Measurements from ENCODE around the gene RGMB.
A peak's percentile ranks its signal among the peaks of the same experiment; 100 is the strongest.
"Not testable (repeated sequence)": the region's sequence is repeated elsewhere in the genome, so short reads cannot be mapped to it uniquely, and the experiment has no call there.

The RGMB gene, protein sequence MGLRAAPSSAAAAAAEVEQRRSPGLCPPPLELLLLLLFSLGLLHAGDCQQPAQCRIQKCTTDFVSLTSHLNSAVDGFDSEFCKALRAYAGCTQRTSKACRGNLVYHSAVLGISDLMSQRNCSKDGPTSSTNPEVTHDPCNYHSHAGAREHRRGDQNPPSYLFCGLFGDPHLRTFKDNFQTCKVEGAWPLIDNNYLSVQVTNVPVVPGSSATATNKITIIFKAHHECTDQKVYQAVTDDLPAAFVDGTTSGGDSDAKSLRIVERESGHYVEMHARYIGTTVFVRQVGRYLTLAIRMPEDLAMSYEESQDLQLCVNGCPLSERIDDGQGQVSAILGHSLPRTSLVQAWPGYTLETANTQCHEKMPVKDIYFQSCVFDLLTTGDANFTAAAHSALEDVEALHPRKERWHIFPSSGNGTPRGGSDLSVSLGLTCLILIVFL

DNA sequence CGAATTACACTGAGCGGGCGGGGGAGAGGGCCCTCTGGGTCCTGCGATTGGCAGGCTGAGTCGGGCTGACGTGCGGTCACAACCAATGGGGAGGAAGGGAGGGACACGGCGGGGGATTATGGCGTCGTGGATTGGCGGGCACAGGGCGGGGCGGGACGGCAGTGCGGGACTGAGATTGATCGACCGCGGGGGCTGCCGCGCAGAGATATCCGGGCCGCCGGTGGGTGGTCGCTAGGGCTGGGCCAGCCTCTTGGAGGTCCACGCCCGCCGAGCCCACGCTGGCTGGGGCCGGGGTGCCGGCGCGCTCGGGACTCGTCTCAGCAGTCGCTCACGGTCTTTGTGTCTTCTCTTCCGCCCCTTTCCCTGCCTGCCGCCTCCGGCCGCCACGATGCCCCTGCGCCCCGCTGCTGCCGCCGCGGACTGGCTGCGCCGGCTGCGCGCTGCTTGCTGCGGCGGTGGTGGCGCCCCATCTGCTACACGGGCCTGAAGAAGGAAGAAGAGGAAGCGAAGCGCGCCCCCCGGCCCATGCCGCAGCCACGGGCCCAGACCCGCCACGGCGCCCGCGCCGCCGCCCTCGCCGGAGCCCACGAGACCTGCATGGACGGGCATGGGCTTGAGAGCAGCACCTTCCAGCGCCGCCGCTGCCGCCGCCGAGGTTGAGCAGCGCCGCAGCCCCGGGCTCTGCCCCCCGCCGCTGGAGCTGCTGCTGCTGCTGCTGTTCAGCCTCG lies at the start of gene RGMB:
TSS of gene RGMB (plus strand) at position 200 of the 728 bp plus-strand sequence. CDS start at position 608, 408 bp downstream.
- intact Hi-C loops (cut with DNase I) = loop anchor here (2.0 to 10.0 kb wide), 2 partner anchors 155 to 1589 kb away; partner anchors contain the start of genes CHD1 and RIOK2
- peak; percentile 93 to 100 (median 99) for DNase-seq

DNA sequence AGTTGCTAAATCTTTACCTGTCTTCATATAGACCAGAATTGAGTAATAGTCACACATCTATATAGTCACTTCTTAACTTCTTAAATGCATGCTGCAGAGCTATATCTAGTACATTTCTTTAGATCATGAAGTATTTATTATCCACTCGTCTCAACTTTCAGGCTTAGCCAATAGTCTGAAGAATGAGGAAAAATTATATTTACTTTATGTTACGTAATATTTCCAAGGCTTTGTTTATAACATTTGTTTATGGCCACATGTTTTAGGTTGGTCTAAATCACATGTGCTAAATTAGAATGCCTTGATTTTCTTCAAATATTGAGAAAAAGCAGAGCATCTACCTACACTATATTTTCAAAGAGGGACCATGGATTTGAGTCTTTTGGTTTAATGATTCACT lies 47.2 kb upstream of the RGMB start:
- DNase-seq = no peak
- intact Hi-C loops (cut with DNase I) = no loop called here

DNA sequence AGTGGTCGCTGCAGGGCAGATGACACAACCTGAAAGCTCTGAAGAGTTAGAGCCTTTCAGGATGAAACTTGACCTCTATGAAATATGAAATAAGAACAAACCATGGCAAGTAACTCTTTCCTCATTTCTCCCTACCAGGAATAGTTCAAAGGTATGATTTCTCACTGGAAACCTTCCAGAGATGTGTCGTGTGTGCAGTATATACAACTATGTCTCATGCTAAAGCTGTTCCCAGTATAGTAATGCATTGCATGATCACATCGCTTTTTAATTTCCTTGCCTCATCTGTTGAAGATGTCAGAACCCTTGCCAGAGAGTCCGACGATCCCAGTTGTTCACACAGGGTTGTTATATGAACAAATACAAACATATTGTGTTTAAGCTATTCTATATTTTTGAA lies 45.8 kb upstream of the RGMB start:
- DNase-seq = no peak
- intact Hi-C loops (cut with DNase I) = no loop called here

DNA sequence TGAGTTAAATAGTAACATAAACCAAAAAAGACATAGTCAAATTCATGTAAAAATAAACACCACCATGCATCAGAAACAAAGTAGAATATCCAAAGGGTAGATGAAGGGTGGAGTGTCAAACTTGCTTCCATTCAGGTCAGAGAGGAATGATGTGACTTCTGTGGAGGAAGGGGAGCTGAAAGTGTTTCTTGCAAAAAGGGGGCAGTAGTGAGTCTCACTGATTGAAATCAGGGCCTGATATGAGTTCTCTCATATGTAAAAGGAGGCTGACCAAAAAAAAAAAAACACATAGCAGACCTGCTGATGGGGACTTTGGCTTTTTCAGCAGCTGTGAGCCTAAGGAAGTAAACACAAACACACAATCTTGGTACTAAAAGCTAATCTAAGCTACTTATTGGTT lies 38.8 kb upstream of the RGMB start:
- DNase-seq = no peak
- intact Hi-C loops (cut with DNase I) = no loop called here

DNA sequence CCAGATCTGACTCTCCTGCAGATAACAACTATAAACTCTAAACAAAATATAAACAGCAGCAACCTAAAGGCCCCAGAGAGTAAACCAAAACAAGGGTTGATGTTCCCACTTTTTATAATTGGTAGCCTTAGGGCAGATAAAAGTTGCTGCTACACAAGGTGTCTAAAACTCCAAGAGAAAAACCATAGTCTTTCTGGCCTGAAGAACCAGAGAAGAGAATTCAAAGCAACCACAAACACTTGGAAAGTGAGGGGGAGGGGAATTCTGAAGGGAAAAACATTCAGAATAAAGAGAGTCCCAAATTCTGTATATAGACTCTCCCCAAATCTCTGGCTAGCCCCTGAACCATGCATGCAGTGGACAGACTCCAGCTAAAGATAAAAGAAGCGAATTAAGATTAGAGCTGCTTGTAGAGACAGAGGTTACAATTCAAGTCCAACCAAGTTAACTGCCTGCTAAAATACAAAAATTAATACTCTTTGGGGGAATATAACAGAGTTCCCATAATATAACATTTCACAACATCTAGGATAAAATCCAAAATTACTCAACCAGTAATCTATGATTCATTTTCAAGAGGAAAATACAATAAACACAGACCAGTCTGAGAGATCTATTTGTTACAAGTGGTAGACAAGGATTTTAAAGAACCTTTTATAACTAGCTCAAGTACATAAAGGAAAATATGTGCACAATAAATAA lies 37.5 kb upstream of the RGMB start:
- DNase-seq = no peak
- intact Hi-C loops (cut with DNase I) = no loop called here

DNA sequence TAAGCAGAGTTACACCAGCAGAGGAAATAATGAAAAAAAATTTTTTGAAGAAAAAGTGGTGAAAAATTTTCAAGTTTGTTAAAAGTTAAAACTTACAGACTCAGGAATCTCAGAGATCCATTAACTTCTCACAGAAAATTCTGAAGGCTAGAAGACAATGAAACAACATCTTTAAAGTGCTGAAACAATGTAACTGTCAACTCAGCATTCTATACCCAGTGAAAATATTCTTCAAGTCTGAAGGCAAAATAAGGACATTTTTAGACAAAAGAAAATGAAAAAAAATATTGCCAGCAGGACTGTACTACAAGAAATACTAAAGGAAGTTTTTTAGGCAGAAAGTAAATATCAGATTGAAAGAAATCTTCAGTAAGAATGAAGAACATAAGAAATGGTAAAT lies 36.7 kb upstream of the RGMB start:
- DNase-seq = no peak
- intact Hi-C loops (cut with DNase I) = no loop called here

DNA sequence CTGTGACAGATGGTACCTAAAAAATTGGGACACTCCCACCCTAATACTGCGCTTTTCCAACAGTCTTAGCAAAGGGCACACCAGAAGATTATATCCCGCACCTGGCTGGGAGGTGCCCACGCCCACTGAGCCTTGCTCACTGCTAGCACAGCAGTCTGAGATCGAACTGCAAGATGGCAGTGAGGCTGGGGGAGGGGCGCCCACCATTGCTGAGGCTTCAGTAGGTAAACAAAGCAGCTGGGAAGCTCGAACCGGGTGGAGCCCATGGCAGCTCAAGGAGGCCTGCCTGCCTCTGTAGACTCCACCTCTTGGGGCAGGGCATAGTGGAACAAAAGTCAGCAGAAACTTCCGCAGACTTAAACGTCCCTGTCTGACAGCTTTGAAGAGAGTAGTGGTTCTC lies 36.0 kb upstream of the RGMB start:
- DNase-seq; intact Hi-C loops (cut with DNase I): not testable (repeated sequence)

DNA sequence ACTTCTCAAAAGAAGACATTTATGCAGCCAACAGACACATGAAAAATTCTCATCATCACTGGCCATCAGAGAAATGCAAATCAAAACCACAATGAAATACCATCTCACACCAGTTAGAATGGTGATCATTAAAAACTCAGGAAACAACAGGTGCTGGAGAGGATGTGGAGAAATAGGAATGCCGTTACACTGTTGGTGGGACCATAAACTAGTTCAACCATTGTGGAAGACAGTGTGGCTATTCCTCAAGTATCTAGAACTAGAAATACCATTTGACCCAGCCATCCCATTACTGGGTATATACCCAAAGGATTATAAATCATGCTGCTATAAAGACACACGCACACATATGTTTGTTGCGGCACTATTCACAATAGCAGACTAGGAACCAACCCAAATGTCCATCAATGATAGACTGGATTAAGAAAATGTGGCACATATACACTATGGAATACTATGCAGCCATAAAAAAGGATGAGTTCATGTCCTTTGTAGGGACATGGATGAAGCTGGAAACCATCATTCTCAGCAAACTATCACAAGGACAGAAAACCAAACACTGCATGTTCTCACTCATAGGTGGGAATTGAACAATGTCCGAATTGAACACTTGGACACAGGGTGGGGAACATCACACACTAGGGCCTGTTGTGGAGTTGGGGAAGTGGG lies 34.8 kb upstream of the RGMB start:
- DNase-seq; intact Hi-C loops (cut with DNase I): not testable (repeated sequence)

DNA sequence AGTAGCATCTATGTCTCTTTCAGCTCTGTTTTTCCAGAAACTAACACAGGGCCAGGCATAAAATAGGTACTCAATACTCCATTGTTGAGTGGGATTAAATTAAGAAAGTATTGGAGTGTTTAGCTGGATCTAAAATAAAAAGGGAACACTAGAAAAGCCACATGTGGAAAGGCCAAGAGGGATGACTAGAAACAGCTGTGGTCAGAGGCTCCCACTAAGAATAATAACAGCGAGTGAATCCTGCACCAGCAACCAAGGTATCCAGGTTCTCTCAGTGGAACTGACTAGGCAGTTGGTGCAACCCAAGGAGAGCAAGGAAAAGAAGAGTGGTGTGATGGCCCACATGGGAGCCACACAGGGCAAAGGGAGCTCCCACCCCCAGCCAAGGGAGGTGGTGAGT lies 31.5 kb upstream of the RGMB start:
- no peak for DNase-seq
- intact Hi-C loops (cut with DNase I) = no loop called here

DNA sequence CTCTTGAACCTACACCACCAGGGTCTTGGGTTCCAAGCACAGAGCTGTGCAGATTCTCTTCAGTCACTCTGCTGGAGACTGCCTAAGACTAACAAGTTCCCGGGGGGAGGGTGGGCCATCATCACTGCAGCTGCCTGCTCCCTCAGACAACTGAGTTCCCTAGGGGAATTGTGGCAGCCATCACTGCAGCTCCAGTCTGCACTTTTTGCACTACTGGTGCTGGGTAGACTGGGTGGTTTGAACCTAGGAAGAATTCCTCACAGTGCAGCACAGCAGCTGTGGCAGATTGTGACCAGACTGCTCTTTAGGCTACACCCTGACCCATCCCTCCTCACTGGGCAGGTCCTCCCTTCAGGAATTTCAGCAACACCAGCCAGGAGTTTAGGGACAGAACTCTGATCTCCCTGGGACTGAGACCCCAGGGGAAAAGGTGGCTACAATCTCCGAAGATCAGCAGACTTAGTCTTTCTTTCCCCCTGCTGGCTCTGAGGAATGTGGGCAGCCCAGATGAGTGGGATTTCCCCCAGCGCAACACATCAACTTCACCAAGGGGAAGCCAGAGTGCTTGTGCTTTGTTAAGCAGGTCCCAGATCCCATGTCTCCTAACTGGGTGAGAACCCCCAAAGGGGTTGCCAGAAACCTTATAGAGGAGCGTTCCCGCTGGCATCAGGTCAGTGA lies 30.9 kb upstream of the RGMB start:
- intact Hi-C loops (cut with DNase I) = no loop called here
- DNase-seq = no peak

DNA sequence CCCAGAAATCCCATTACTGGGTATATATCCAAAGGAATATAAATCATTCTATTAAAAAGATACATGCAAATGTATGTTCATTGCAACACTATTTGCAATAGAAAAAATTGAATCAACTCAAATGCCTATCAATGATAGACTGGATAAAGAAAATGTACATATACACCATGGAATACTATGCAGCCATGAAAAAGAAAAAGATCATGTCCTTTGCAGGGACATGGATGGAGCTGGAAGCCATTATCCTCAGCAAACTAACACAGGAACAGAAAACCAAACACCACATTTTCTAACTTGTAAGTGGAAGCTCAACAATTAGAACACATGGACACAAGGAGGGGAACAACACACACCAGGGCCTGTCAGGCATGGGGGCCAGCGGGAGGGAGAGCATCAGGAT lies 25.2 kb upstream of the RGMB start:
- intact Hi-C loops (cut with DNase I); DNase-seq: not testable (repeated sequence)

DNA sequence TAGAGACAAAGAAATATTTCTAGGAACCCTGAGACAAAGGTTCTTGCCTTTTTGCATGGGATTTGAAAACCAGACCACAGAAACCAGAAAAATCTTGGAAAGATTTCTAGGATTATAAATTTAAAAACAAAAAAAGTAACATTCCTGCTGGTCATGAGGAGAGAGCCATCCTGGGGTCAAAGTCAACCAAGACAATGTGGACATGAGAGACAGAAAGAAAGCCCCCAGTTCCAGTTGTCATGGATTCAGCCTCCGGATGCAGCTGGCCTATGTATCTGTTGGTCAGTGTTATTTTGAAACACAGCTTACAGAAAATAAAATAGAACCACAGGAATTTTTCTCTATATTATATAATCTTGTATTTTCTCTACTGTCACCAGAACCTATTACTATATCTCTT lies 24.4 kb upstream of the RGMB start:
- intact Hi-C loops (cut with DNase I) = no loop called here
- no peak for DNase-seq

DNA sequence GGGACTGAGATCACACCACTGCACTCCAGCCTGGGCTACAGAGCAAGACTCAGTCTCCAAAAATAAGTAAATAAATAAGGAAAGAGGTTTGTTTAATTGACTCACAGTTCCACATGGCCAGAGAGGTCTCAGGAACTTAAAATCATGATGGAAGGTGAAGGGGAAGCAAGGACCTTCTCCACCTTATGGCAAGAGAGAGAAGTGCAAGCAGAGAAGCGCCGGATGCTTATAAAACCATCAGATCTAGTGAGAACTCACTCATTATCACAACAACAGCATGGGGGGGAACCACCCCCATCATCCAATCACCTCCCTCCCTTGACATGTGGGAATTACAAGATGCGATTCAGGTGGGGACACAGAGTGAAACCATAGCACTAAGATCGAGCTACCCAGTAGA lies 22.8 kb upstream of the RGMB start:
- intact Hi-C loops (cut with DNase I) = no loop called here
- DNase-seq = no peak

DNA sequence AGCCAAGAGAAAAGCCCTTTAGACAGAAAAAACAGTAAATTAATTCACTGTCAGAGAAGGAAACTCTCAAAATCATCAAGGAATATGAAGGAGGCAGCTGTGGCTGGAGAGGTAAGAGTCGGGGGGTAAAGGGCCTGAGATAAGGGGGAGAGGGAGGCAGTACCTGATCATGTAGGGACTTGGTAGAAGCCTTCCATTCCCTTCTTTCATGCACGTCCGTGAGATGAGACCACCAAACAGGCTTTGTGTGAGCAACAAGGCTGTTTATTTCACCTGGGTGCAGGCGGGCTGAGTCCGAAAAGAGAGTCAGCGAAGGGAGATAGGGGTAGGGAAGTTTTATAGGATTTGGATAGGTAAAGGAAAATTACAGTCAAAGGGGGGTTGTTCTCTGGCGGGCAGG lies 21.1 kb upstream of the RGMB start:
- intact Hi-C loops (cut with DNase I); DNase-seq: not testable (repeated sequence)

DNA sequence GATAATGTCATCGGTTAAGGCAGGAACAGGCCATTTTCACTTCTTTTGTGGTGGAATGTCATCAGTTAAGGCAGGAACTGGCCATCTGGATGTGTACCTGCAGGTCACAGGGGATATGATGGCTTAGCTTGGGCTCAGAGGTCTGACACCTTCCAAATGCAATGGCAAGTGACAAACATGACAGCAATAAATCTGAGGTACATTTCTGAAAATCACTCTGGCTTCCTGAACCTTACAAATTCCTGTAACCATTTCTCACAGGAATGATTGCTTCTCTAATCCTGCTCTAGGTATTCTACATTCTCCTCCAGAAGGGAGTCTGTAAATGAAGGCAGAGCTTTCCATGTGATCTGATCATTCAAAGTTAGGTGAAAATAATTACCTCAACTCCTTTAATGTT lies 20.7 kb upstream of the RGMB start:
- intact Hi-C loops (cut with DNase I); DNase-seq: not testable (repeated sequence)

DNA sequence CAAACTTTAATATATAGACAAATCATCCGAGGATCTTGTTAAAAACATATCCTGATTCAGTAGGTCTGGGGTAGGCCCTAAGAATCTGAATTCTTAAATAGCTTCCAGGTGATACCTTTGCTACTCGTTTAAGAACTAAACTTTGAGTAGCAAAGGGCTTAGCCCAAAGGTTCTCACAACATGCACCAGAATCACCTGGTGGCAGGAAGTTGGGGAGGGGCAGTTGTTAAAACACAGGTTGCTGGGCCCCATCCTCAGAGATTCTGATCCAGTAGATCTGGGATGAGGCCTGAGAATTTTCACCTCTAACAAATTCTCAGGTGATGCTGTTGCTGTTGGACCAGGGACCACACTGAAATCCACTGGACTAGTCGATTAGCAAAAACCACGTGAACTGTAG lies 20.0 kb upstream of the RGMB start:
- DNase-seq = no peak

DNA sequence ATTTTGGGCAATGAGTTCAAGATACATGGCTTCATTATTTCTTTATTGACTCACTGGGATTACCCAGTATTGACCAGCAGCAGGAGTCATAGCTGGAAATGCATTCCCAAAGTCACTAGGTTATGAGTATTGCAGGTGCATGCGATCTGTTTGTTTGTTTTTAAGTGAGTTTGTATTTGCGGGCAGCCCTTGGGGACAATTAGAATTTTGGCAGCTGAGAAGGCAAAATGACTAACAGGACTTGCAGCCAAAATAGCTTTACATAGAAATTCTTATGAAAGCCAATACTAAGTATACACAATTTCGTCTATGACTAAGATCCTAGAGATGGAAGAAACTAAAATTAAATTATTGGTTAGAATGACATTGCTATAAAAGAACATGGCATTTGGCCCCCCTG lies 18.1 kb upstream of the RGMB start:
- intact Hi-C loops (cut with DNase I) = no loop called here
- no peak for DNase-seq

More for the DNA sequence above, 20.0 kb upstream of the RGMB start:
- intact Hi-C loops (cut with DNase I) = no loop called here

DNA sequence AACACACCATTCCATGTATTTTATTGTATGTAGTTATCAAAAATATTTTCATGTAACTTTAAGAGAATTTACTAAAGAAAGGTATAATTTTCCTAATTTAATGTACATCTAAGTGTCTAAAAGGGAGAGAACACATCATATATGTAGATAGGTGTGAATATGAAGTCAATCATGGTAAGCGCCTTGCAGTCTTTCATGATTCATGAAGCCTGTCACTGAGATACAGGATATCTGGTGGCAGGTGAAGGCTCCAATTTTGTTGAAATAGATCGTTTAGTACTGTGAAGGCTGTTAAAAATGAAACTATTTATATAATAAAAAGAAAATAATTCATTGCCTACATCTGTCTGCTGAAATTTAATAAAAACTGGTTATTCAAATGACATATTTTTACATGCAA lies 15.5 kb upstream of the RGMB start:
- intact Hi-C loops (cut with DNase I) = no loop called here
- DNase-seq = no peak

Data from head of caudate nucleus (tissue), 42 donors.